ENCODE data around the gene ATF4. TPM values are rescaled to one million over a fixed set of nuclear protein-coding genes. Genes with fewer than 3 reads are reported as not detected.

The ATF4 gene
- total and polyA plus RNA-seq, 2 of the 13 experiments (the other 11 are each of a cell fraction or from before 2014, with no cell fraction given), result 486 to 1,297 TPM

- Histone ChIP-seq H2AFZ (ENCODE audit: low read length) (no peak overlapping the region), H3K79me2 (ENCODE audit: insufficient read depth, low read length) (no peaks in the 10 kb centered on the region), H3K27ac (ENCODE audit: extremely low read length, insufficient read depth, low read length) (no peak overlapping the region), H4K20me1 (ENCODE audit: insufficient read depth, low read length) (no peaks in the 10 kb centered on the region), H3K4me2 (ENCODE audit: low read depth, low read length) (no peak overlapping the region), H3K9me3 (ENCODE audit: low read length) (no peaks in the 10 kb centered on the region), H3K27me3 (ENCODE audit: control insufficient read depth in 1 of 2, insufficient read depth in 2 of 2, low read length in 2 of 2) (peaks cover 0 to 2% of the 10 kb centered on the region in 2 experiments; a peak in 1 of 5 replicates), H3K36me3 (replicated peaks in 1 of 2; ENCODE audit: control insufficient read depth in 1 of 2, insufficient read depth in 2 of 2, low read length in 2 of 2) (no peaks in the 10 kb centered on the region), H3K4me1 (ENCODE audit: insufficient read depth, low read length) (peaks cover 19% of the 10 kb centered on the region), H3K9ac (ENCODE audit: insufficient read depth, low read depth, low read length) (no peak overlapping the region), H3K4me3 (replicated peaks in 1 of 3; ENCODE audit: insufficient read depth in 1 of 3, low read depth in 2 of 3, low read length in 3 of 3) (no peak overlapping the region)
- intact Hi-C loops (cut with micrococcal nuclease; ENCODE audit: unreplicated experiment), result no loop called here
- ATAC-seq (no peak), FAIRE-seq (no peak), DNase-seq (ENCODE audit: low spot score) (no peak)
- WGBS (ENCODE audit: low lambda C conversion rate), result 74% methylated on average over 10 of the region's 39 CpGs
- ChIA-PET CTCF (ENCODE audit: low intra/inter-chr PET ratio, low total read pairs) (no interaction called here), POLR2A (no interaction called here)
- BruUV-seq (replicated peaks), result no TSS peak
- in situ Hi-C loops (cut with HindIII; ENCODE audit: extremely low pct_ligation_motif_present, low pct_unique_long_range_greater_than_20kb), result no loop called here
- no peak for TF ChIP-seq ZNF180 (CRISPR knock-in tag; IDR thresholded peaks at IDR 0.05; ENCODE audit: borderline replicate concordance, low read depth)
- no peak for TF ChIP-seq REST (IDR thresholded peaks at IDR 0.05; ENCODE audit: borderline replicate concordance in 1 of 2, low read depth in 1 of 2, low read length in 2 of 2)
- TF ChIP-seq RBM39 (IDR thresholded peaks at IDR 0.05; ENCODE audit: low read depth, low read length, poor library complexity, severe bottlenecking), result no peak
- no peak for TF ChIP-seq POLR2AphosphoS2 (IDR thresholded peaks at IDR 0.05; ENCODE audit: low read depth, low read length)
- no peak for TF ChIP-seq MEIS1 (CRISPR knock-in tag; IDR thresholded peaks at IDR 0.05; ENCODE audit: borderline replicate concordance)
- no peak for TF ChIP-seq ZFP82 (CRISPR knock-in tag; IDR thresholded peaks at IDR 0.05; ENCODE audit: borderline replicate concordance)
- TF ChIP-seq CREB1 (IDR thresholded peaks at IDR 0.05), result no peak
- TF ChIP-seq CREB1 (CRISPR knock-in tag; IDR thresholded peaks at IDR 0.05), result no peak
- TF ChIP-seq ARID4A (CRISPR knock-in tag; IDR thresholded peaks at IDR 0.05; ENCODE audit: borderline replicate concordance), result no peak
- no peak for TF ChIP-seq KDM3A (CRISPR knock-in tag; IDR thresholded peaks at IDR 0.05; ENCODE audit: low read depth)
- TF ChIP-seq SMAD3 (CRISPR knock-in tag; IDR thresholded peaks at IDR 0.05), result no peak
- TF ChIP-seq PAX8 (CRISPR knock-in tag; IDR thresholded peaks at IDR 0.05; ENCODE audit: borderline replicate concordance), result no peak
- no peak for TF ChIP-seq PBX3 (CRISPR knock-in tag; IDR thresholded peaks at IDR 0.05; ENCODE audit: borderline replicate concordance)
- TF ChIP-seq ZFP36L1 (CRISPR knock-in tag; IDR thresholded peaks at IDR 0.05), result no peak
Measured at GRCh38 chr22:39488563-39489083, 31.7 kb upstream of the ATF4 start.

Measured in HepG2 (cell line).